GM21367 (cell line): Measurements from ENCODE around the gene BARHL1.
"Not testable (repeated sequence)": the region's sequence is repeated elsewhere in the genome, so short reads cannot be mapped to it uniquely, and the experiment has no call there.

Experiments used
- ATAC-seq: cut with Tn5 transposase; IDR thresholded peaks from one replicate; pipeline ENCODE4 v1.9.1; 2021; ENCODE audit not compliant: unreplicated experiment

Gene BARHL1

GRCh38 chr9:132556235-132556634 lies 26.2 kb upstream of the BARHL1 start:
- ATAC-seq: no peak

- no peak for ATAC-seq
These were observed 25.7 kb upstream of the BARHL1 start for GRCh38 chr9:132556714-132557113.

- no peak for ATAC-seq
These were observed 25.2 kb upstream of the BARHL1 start for GRCh38 chr9:132557159-132557558.

DNA sequence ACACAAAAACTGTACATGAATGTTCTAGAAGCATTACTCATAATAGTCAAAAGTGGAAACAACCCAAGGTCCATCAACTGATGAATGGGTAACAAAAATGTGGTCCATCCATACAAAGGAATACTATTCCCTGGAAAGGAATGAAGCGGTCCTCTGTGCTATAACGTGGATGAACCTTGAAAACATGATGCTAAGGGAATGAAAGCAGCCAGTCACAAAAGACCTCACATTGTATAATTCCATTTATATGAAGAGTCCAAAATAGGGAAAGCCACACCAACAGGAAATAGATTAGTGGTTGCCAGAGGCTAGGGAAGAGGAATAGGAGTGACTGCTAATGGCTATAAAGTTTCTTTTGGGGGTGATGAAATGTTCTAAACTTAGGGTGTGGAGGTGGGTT lies 22.7 kb upstream of the BARHL1 start:
- ATAC-seq: no peak

- ATAC-seq: no peak
These were observed 21.7 kb upstream of the BARHL1 start for GRCh38 chr9:132560616-132561202.

DNA sequence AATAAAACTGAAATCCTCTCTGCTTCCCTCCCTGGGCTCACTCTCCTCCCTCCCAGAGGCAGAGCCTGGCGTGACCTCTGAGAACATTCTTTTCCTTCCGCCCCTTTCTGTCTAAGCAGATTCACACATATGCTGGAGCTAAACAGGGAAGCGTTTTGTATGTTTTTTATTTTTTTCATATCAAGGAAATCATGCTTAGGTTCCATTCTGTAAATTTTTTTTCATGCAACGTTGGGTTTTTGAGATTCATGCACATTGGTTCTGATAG lies 20.2 kb upstream of the BARHL1 start:
- ATAC-seq: no peak

- ATAC-seq: no peak
These were observed 17.9 kb upstream of the BARHL1 start for GRCh38 chr9:132564526-132564925.

- ATAC-seq: not testable (repeated sequence)
These were observed 13.6 kb upstream of the BARHL1 start for GRCh38 chr9:132568787-132569186.

DNA sequence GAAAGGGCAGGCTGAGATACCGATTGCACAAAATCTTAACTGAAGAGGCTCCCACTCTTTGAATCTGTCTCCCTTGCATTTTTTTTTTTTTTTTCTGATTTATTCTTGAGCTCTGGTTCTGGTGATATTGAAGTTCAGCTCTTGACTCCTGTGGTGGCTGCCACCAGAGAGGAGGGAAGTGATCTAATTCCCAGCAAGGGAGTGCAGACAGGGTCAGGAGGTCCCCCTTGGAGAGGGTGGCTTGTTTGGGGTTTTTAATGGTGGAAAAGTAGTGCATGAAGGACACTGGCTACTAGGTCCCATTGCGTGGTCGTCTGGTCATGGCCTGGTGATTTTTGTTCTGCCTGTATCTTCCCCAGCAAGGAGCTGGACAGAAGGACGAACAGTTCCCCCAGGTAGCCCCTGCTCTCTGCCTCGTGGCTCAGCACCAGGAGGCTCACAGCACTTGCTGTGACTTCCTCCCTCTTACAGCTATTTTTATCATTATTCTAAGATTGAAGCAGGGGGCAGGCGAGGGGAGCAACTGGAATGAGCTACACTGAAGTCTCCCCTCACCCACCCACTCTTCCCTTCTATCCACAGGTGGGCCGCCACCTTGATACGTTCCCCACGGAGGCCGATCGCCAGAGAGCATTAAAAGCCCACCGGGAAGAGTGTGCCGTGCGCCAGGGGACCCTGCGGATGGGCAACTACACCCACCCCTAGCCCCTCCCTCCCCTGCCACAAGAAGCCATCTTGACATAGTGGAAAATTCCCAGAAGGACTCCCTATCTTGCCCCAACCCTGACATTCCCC lies 10.4 kb upstream of the BARHL1 start:
- ATAC-seq: no peak

- ATAC-seq: no peak
These were observed 9.5 kb upstream of the BARHL1 start for GRCh38 chr9:132572921-132573320.

- no peak for ATAC-seq
These were observed 7.3 kb upstream of the BARHL1 start for GRCh38 chr9:132575005-132575609.

DNA sequence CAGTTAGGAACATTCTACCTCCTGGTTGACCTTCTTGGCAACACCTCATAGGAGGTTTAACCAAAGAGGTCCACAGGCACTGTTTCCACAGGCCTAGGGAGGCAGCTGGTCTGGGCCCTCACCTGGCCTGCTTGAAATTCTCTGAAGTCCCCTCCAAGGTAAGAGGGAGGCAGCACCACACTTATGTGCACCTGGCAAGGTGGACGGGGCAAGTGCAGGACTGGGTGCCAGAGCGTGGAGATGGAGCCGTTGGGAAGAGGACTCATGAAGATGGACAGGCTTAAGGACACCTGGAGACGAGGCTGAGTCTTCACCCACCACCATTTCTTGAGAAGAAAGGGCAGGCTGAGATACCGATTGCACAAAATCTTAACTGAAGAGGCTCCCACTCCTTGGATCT lies 6.6 kb upstream of the BARHL1 start:
- no peak for ATAC-seq

DNA sequence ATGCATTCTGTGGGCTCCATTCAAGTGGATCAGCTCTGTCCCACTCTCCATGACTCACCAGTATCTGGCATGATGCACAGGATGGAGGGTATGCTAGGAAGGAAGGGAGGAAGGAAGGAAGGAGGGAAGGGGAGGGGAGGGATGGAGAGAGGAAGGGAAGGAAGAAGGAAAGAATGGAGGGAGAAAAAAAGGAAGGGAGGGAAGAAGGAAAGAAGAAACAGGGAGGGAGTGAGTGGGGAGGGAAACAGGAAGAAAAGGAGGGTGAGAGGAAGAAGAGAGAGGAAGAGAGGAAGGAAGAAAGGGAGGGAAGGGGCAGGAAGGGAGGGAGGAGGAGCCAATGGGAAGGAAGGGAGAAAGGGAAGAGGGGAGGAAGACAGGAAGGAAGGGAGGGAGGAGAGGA lies 5.3 kb upstream of the BARHL1 start:
- ATAC-seq: no peak

DNA sequence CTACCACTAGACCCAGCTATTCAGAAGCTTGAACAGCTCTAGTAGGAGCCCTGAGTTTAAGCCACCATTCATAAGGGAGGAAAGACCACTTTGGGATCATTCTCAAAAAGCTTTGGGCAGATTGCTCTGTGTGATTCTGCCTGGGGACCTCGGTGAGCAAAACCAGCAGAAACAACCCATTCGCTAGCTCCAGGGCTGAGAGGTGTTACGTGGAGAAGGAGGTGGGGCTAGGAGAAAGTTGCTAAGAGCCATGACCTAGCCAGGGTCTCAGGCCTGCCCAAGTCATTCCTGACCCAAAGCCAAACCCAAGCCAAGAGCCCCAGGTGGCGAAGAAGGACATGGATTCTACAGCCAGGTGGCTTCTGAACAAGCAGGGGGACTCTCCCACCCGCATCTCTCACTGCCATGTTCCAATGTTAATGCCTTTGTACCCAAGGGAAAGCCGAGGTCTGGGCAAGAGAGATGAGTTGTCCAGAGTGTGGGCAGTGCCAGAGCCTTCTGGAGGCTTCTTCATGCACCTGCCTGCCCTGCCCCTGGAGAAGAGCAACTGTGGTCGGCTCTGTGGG lies 4.0 kb upstream of the BARHL1 start:
- no peak for ATAC-seq

DNA sequence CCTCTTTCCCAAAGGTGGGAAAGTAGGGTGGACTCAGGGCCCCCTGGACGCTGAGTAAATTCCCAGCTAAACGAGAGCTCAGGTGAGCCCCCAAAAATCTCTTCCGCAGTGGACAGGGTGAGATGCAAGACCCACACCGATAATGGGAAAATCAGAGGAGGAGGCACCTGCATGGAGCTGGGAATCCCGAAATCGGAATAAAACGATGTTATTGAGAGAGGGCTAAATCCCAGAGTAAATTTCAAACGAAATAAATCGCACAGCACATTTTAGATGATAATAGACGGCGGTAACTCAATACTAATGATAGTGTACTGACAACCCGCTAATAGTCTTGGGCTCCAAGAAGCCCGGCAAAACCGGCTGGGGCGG lies 3.0 kb upstream of the BARHL1 start:
- no peak for ATAC-seq

GRCh38 chr9:132582786-132583583 lies 579 bp downstream of the BARHL1 start:
- ATAC-seq: no peak

DNA sequence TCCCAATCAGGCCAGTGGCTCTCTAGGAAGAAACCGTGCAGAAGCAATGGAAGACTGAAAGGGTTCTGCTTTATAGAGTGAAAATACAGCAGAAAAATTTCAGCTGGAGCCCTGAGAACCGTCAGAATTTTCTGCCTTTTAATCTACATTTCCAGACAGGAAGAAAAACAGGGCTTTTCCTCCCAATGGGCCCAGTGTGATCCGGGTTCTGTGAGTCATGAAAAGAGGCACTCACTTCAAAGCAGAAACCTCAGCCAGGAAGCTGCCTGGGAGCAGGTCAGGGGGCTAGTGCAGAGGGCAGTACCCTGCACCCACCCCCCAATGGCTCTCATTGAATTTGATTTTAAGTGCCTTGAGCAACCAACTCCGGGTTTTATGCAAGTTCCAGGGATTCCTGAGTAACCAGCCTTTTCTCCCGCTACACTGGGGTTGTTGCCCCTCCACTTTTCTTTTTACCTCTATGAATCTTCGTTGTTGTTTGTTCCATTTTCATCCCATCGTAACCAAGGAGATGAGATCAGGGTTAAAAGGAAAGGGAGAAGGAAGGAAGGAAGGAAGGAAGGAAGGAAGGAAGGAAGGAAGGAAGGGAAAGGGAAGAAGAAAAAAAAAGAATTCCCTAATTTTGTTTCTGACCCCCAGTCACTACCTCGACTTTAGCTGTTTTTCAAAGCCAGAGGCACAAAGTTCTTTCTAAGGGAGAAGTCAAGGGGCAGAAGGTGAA lies 1.3 kb downstream of the BARHL1 start:
- no peak for ATAC-seq

DNA sequence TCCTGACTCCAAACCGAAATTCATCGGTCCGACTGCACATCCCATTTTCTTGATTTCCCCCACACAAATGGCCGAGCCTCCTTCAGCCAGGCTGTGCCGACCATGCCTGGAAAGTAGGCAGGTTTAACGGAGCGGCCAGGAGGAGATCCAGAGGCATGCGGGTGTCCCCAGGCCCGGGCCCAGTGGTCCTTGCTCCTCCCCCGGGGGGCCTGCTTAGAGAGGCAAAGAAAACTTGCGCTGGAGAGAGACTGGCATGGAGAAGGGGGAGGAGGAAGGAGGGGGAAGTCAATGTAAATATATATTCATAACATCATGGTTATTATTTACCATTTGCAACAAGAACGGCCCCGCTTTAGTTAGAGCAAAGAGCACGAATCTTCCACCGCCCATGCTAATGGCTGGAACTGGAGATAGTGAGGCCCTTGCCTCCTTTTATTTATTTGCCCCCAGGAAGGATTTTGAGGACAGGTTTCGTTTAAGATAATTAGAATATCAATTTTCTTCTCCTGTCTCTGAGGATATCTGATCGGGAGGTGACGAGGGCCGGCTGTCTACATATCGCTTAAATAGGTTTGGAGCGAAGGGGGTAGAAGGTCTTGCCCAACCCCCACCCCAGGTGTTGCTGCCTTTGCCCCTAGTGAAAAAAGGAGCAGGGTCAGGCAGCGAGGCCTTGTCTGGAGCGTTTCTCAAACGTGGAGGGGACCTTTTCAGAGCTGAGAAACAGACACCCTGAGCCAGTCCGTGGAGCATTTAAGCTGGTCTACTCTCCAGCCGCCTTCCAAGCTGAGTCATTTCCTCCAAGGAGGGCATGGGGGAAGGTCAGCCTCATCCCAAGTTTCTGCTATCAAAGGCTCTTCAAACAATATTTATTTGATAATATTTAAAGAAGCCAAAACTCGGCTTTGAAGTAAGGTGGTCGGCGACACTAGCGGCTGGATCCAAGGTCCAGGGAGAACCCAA lies 2.5 kb downstream of the BARHL1 start:
- no peak for ATAC-seq

GRCh38 chr9:132585954-132586829 lies 3.8 kb downstream of the BARHL1 start:
- ATAC-seq: no peak
